Tibial artery (tissue), 4 donors: ENCODE measurements around the gene RNU2-63P.

ENCODE experiments used
- DNase-seq, 2 donors: peaks; one replicate each; pipeline ENCODE4 v3.0.0-alpha.2; 2019
- H3K27ac ChIP-seq, 2 donors: fragments of 200-600 bp; sonication (generic) in 1 of 2; 1 replicate in 1 of 2; 2 replicates in 1 of 2; pipeline ENCODE4 v1.5.1; 2018 to 2019; ENCODE audit warnings: mild to moderate bottlenecking in 1 of 2
- H3K27me3 ChIP-seq, 2 donors: fragments of 200-600 bp; sonication (generic) in 1 of 2; one replicate each; pipeline versions ENCODE4 v1.5.1 to v1.6.0; 2016 to 2019
- H3K36me3 ChIP-seq, 3 donors: fragments of 200-600 bp; sonication (generic) in 2 of 3; one replicate each; pipeline ENCODE4 v1.5.1; 2016 to 2019; ENCODE audit warnings: mild to moderate bottlenecking in 2 of 3
- H3K4me1 ChIP-seq, 4 donors: fragments of 200-600 bp; sonication (generic) in 2 of 4; 1 replicate in 3 of 4; 2 replicates in 1 of 4; pipeline ENCODE4 v1.5.1; 2016 to 2019
- H3K4me3 ChIP-seq, 2 donors: fragments of 200-600 bp; sonication (generic) in 1 of 2; 1 replicate in 1 of 2; 2 replicates in 1 of 2; pipeline ENCODE4 v1.5.1; 2018 to 2019; ENCODE audit warnings: mild to moderate bottlenecking in 2 of 2
- H3K9me3 ChIP-seq, 3 donors: fragments of 200-600 bp; sonication (generic) in 1 of 3; one replicate each; pipeline ENCODE4 v1.5.1; 2016 to 2019
- intact Hi-C: fragments of 100-400 bp; cut with DNase I; formaldehyde crosslinking; loops from one replicate; pipeline ENCODE4 v1.15.0; 2023; ENCODE audit warnings: low total_unique reads
- TF ChIP-seq, protein P1 (sequence below), 2 experiments: fragments of 200-600 bp in 1 of 2; fragments of 450-650 bp in 1 of 2; IDR thresholded peaks; one replicate each; pipeline ENCODE4 v1.5.1; 2017 to 2019; ENCODE audit warnings: antibody characterized with exemption in 2 of 2, mild to moderate bottlenecking in 1 of 2, moderate library complexity in 1 of 2

The RNU2-63P gene

DNA sequence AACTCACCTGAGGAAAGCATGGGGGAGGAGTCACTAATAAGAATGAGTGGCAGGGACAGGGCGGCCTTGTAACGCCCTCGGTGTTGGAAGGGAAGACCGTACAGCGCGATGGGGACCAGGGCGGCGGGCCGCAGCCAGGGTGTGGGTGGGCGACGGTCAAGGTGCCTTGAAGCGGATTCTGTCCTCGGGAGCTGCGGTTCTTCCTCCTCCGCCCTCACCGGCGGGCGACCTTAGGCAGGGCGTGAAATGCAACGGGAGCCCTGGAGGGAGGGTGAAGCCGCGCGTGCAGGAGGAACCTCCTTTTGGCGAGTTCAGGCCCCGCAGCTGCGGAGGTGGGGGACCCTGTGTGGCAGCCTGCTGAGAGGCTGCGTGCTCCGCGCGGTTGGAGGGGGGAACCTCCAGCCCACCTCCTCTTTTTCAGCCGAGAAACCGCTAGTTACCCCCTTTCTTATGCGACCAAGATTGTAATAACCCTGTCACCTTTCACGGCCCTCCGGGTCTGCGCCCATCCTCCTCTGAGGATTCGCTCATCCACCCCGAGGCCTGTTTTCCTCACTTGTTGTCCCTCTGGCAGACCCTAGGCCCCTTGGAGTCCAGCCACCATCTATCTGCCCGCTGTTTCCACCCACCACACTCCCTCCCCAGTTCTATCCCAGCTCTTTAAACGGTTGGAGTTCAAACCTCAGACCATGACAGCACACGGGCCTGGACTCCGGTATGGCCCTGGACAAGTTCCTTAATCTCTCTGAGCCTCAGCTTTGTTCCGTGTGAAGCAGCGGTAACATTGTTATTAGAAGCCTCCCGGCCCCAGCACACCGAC, 823 bp upstream of the RNU2-63P start:
- H3K27ac ChIP-seq = peak overlapping the region; percentile 48 to 66
- peak overlapping the region; percentile 47 to 57 for H3K4me3 ChIP-seq
- peaks cover 0 to 3% (median 3%) of the 10 kb centered on the region in 4 donors for H3K4me1 ChIP-seq
- DNase-seq = peak in 1 of 2 donors; percentile 34
- no peaks in the 10 kb centered on the region for H3K27me3 ChIP-seq
- no peaks in the 10 kb centered on the region for H3K36me3 ChIP-seq
- no peaks in the 10 kb centered on the region for H3K9me3 ChIP-seq
- intact Hi-C loops = loop anchor here (5.0 kb wide), 1 partner anchor 40 kb away; the partner anchor contains the start of gene KRCC1
- TF ChIP-seq, protein P1, sequence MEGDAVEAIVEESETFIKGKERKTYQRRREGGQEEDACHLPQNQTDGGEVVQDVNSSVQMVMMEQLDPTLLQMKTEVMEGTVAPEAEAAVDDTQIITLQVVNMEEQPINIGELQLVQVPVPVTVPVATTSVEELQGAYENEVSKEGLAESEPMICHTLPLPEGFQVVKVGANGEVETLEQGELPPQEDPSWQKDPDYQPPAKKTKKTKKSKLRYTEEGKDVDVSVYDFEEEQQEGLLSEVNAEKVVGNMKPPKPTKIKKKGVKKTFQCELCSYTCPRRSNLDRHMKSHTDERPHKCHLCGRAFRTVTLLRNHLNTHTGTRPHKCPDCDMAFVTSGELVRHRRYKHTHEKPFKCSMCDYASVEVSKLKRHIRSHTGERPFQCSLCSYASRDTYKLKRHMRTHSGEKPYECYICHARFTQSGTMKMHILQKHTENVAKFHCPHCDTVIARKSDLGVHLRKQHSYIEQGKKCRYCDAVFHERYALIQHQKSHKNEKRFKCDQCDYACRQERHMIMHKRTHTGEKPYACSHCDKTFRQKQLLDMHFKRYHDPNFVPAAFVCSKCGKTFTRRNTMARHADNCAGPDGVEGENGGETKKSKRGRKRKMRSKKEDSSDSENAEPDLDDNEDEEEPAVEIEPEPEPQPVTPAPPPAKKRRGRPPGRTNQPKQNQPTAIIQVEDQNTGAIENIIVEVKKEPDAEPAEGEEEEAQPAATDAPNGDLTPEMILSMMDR (IDR thresholded peaks at IDR 0.05) = no peak

DNA sequence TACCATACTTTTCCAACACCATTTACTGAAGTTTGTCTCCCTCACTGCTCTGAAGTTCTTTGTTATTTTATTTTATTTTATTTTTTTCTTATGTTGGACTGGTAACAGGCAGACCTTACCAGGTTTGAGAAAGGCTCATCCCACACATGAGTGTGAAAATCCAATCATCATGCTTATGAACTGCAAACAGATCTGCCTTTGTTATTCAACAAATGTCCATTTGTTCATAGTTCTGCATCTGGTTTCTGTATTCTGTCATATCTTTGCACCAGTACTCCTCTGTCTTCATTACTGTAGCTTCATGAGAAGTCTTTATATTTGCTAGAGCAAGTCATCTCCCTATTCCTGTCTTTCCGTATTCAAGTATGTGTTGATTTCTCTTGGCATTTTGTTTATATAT, 5.3 kb downstream of the RNU2-63P start:
- Histone ChIP-seq H3K4me3 (no peak overlapping the region), H3K4me1 (no peaks in the 10 kb centered on the region), H3K9me3 (no peaks in the 10 kb centered on the region), H3K27me3 (no peaks in the 10 kb centered on the region), H3K36me3 (no peaks in the 10 kb centered on the region), H3K27ac (no peak overlapping the region)
- intact Hi-C loops = no loop called here
- TF ChIP-seq, protein P1 (IDR thresholded peaks at IDR 0.05) = no peak
- DNase-seq = no peak

DNA sequence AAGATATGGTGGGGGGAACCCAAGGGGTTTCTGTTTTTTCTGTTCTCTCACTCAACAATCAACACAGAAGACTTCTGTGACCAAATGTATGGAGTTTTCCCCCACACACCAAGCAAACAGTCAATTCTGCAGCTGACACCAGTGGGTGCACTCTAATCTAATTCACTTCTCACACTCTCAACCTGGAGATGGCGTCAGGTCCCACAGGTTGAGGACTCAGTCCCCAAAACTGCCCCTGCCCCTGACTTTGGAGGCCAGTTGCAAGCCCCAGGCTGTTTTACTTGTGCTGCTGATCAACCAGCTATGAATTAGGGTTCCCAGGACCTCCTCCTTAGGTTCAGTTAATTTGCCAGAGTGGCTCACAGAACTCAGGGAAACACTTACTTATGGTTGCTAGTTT, 6.2 kb downstream of the RNU2-63P start:
- DNase-seq = no peak
- intact Hi-C loops = no loop called here
- Histone ChIP-seq H3K4me3 (no peak overlapping the region), H3K36me3 (no peaks in the 10 kb centered on the region), H3K4me1 (no peaks in the 10 kb centered on the region), H3K27ac (no peak overlapping the region), H3K9me3 (no peaks in the 10 kb centered on the region), H3K27me3 (no peaks in the 10 kb centered on the region)
- TF ChIP-seq, protein P1 (IDR thresholded peaks at IDR 0.05) = no peak

DNA sequence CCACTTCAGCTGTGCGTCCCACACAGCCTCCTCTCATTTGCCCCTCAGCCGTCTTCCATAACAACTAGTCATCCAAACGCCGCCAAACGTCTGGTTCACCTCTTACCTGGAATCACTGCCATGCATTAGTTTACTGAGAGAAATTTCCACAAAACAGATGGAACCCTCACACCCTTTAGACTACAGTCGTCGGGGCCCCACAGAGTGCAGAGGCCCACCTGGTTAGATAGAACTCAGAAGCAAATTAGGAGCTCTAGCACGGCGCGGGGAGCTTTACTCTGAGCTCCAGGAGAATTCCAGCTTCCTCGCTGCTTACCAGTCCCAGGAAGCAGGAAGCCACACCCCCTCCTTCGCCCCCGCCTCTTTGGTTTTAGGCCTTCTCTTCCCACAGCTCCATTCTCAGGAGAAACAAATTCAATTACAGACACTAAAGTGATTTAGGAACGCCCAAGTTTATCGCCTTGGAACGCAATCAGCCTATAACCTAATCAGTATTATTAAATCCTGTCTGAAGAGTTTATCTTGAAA, 9.4 kb downstream of the RNU2-63P start:
- no peak for DNase-seq
- intact Hi-C loops = no loop called here
- H3K27ac ChIP-seq = no peak overlapping the region
- H3K4me3 ChIP-seq = no peak overlapping the region
- TF ChIP-seq, protein P1 (IDR thresholded peaks at IDR 0.05) = no peak
- no peaks in the 10 kb centered on the region for H3K27me3 ChIP-seq
- no peaks in the 10 kb centered on the region for H3K4me1 ChIP-seq
- H3K36me3 ChIP-seq = no peaks in the 10 kb centered on the region
- no peaks in the 10 kb centered on the region for H3K9me3 ChIP-seq

DNA sequence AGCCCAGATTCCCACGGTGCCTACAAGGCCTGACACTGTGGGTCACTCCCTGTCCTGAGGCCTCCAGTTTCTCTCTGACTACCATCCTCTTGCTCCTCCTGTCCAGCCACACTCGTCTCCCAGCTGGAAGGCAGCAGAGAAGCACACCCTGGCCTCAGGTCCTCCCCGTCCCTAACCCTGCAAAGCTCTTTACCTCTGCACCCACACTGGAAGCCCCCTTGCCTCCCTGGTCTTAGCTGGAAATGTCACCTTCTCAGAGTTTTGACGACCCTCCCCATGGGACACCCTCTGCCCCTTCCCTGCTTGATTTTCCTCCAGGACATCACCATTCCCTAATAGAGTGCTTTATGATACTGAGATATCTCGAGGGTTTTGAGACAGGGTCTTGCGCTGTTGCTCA, 10.6 kb downstream of the RNU2-63P start:
- no peak overlapping the region for H3K27ac ChIP-seq
- H3K27me3 ChIP-seq = no peaks in the 10 kb centered on the region
- no peak for DNase-seq
- intact Hi-C loops = no loop called here
- H3K4me1 ChIP-seq = peaks cover 0 to 4% (median 0%) of the 10 kb centered on the region in 4 donors
- no peaks in the 10 kb centered on the region for H3K36me3 ChIP-seq
- H3K4me3 ChIP-seq = no peak overlapping the region
- no peaks in the 10 kb centered on the region for H3K9me3 ChIP-seq
- TF ChIP-seq, protein P1 (IDR thresholded peaks at IDR 0.05) = no peak
